Measurements from ENCODE around the gene TXNRD1. TPM values are rescaled to one million over a fixed set of nuclear protein-coding genes. Genes with fewer than 3 reads are reported as not detected.

Gene TXNRD1
- total and polyA plus RNA-seq, 4 donors, result 23.6 to 70.8 (median 55.7) TPM

DNA sequence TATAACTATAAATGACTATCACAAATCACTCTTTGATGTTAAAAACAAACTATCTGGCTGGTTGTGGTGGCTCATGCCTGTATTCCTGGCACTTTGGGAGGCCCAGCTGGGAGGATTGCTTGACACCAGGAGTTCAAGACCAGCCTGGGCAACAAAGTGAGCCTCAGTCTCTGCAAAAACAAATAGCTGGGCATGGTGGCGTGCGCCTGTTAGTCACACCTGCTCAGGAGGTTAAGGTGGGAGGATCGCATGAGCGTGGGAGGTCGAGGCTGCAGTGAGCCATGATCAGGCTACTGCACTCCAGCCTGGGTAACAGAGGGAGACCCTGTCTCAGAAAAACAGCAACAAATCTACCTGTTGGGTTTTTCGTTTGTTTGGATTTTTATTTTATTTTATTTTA lies 5.4 kb downstream of the TXNRD1 start (continued):
- TF ChIP-seq, protein P1, sequence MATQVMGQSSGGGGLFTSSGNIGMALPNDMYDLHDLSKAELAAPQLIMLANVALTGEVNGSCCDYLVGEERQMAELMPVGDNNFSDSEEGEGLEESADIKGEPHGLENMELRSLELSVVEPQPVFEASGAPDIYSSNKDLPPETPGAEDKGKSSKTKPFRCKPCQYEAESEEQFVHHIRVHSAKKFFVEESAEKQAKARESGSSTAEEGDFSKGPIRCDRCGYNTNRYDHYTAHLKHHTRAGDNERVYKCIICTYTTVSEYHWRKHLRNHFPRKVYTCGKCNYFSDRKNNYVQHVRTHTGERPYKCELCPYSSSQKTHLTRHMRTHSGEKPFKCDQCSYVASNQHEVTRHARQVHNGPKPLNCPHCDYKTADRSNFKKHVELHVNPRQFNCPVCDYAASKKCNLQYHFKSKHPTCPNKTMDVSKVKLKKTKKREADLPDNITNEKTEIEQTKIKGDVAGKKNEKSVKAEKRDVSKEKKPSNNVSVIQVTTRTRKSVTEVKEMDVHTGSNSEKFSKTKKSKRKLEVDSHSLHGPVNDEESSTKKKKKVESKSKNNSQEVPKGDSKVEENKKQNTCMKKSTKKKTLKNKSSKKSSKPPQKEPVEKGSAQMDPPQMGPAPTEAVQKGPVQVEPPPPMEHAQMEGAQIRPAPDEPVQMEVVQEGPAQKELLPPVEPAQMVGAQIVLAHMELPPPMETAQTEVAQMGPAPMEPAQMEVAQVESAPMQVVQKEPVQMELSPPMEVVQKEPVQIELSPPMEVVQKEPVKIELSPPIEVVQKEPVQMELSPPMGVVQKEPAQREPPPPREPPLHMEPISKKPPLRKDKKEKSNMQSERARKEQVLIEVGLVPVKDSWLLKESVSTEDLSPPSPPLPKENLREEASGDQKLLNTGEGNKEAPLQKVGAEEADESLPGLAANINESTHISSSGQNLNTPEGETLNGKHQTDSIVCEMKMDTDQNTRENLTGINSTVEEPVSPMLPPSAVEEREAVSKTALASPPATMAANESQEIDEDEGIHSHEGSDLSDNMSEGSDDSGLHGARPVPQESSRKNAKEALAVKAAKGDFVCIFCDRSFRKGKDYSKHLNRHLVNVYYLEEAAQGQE (IDR thresholded peaks at IDR 0.05), result no peak
- no peak for TF ChIP-seq RXRA (IDR thresholded peaks at IDR 0.05)

DNA sequence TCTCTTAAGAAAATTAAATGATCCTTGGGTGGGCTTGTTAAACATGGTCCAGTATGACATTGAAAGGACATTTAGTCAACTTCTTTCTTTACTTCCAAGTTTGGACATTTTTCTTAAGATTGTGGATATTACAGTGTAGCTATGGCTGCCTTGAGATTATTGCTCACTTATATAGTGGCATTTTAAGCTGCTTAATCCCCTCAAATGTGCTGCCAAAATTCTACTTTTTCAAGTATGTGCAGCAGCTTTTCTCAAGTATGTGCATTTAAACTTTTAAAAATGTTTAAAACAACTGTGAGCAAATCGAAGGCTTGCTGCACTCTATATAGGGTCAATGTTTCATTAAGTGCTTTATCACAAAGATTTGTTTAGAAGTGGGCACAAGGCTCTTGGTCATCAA lies 7.4 kb downstream of the TXNRD1 start:
- H3K27ac ChIP-seq (ENCODE audit: low read depth in 1 of 2, low read length in 2 of 2), result no peak overlapping the region
- no peaks in the 10 kb centered on the region for H3K36me3 ChIP-seq (ENCODE audit: control insufficient read depth in 4 of 4, insufficient read depth in 3 of 4, low read depth in 1 of 4, low read length in 3 of 4)
- no peaks in the 10 kb centered on the region for H3K27me3 ChIP-seq (ENCODE audit: control insufficient read depth in 4 of 4, insufficient read depth in 4 of 4, low read length in 3 of 4)
- no peak for TF ChIP-seq GABPA (IDR thresholded peaks at IDR 0.05 in 1 of 2, conservative IDR thresholded peaks at IDR 0.05 in 1 of 2)
- TF ChIP-seq RXRA (IDR thresholded peaks at IDR 0.05), result no peak
- TF ChIP-seq, protein P2, sequence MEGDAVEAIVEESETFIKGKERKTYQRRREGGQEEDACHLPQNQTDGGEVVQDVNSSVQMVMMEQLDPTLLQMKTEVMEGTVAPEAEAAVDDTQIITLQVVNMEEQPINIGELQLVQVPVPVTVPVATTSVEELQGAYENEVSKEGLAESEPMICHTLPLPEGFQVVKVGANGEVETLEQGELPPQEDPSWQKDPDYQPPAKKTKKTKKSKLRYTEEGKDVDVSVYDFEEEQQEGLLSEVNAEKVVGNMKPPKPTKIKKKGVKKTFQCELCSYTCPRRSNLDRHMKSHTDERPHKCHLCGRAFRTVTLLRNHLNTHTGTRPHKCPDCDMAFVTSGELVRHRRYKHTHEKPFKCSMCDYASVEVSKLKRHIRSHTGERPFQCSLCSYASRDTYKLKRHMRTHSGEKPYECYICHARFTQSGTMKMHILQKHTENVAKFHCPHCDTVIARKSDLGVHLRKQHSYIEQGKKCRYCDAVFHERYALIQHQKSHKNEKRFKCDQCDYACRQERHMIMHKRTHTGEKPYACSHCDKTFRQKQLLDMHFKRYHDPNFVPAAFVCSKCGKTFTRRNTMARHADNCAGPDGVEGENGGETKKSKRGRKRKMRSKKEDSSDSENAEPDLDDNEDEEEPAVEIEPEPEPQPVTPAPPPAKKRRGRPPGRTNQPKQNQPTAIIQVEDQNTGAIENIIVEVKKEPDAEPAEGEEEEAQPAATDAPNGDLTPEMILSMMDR (IDR thresholded peaks at IDR 0.05; ENCODE audit: low read depth, low read length, missing input control), result no peak
- TF ChIP-seq, protein P1 (IDR thresholded peaks at IDR 0.05), result no peak
- no peak for TF ChIP-seq YY1 (IDR thresholded peaks at IDR 0.05)
- TF ChIP-seq, protein P3, sequence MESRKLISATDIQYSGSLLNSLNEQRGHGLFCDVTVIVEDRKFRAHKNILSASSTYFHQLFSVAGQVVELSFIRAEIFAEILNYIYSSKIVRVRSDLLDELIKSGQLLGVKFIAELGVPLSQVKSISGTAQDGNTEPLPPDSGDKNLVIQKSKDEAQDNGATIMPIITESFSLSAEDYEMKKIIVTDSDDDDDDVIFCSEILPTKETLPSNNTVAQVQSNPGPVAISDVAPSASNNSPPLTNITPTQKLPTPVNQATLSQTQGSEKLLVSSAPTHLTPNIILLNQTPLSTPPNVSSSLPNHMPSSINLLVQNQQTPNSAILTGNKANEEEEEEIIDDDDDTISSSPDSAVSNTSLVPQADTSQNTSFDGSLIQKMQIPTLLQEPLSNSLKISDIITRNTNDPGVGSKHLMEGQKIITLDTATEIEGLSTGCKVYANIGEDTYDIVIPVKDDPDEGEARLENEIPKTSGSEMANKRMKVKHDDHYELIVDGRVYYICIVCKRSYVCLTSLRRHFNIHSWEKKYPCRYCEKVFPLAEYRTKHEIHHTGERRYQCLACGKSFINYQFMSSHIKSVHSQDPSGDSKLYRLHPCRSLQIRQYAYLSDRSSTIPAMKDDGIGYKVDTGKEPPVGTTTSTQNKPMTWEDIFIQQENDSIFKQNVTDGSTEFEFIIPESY (IDR thresholded peaks at IDR 0.05), result no peak
- TF ChIP-seq RAD21 (IDR thresholded peaks at IDR 0.05), result no peak
- TF ChIP-seq EGR1 (IDR thresholded peaks at IDR 0.05; ENCODE audit: low read depth in 2 of 2), result no peak
- no peak for TF ChIP-seq SP1 (IDR thresholded peaks at IDR 0.05)
- TF ChIP-seq FOXA1 (IDR thresholded peaks at IDR 0.05), result no peak
- TF ChIP-seq HNF4G (IDR thresholded peaks at IDR 0.05), result no peak
- no peak for TF ChIP-seq FOXA2 (IDR thresholded peaks at IDR 0.05)
- TF ChIP-seq JUND (IDR thresholded peaks at IDR 0.05), result no peak
- TF ChIP-seq, protein P4, sequence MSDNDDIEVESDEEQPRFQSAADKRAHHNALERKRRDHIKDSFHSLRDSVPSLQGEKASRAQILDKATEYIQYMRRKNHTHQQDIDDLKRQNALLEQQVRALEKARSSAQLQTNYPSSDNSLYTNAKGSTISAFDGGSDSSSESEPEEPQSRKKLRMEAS (IDR thresholded peaks at IDR 0.05), result no peak
- no peak for TF ChIP-seq TAF1 (conservative IDR thresholded peaks at IDR 0.05)
- TF ChIP-seq, protein P5, sequence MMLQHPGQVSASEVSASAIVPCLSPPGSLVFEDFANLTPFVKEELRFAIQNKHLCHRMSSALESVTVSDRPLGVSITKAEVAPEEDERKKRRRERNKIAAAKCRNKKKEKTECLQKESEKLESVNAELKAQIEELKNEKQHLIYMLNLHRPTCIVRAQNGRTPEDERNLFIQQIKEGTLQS (IDR thresholded peaks at IDR 0.05), result no peak
- H3K9ac ChIP-seq (ENCODE audit: low read depth in 1 of 2, low read length in 2 of 2), result no peak overlapping the region
- H3K9me3 ChIP-seq (ENCODE audit: control insufficient read depth in 4 of 4, low read length in 3 of 4), result no peaks in the 10 kb centered on the region
- no peak overlapping the region for H3K4me3 ChIP-seq (ENCODE audit: low read depth in 1 of 3, low read length in 3 of 3)
- H3K4me1 ChIP-seq (ENCODE audit: control insufficient read depth in 4 of 4, insufficient read depth in 4 of 4, low read length in 3 of 4), result no peaks in the 10 kb centered on the region
- no peak for DNase-seq (ENCODE audit: low spot score)
- 81% methylated on average over 1 of the region's 1 CpG for WGBS
